CD4-positive, alpha-beta T cell treated with Interleukin-17A for 4 hours (primary cell): ENCODE measurements around the gene TRIM56.

Source experiments
- DNase-seq: peaks from one replicate; pipeline ENCODE4 v3.0.0-alpha.2; 2020; ENCODE audit warnings: mixed read lengths

TRIM56 gene

DNA sequence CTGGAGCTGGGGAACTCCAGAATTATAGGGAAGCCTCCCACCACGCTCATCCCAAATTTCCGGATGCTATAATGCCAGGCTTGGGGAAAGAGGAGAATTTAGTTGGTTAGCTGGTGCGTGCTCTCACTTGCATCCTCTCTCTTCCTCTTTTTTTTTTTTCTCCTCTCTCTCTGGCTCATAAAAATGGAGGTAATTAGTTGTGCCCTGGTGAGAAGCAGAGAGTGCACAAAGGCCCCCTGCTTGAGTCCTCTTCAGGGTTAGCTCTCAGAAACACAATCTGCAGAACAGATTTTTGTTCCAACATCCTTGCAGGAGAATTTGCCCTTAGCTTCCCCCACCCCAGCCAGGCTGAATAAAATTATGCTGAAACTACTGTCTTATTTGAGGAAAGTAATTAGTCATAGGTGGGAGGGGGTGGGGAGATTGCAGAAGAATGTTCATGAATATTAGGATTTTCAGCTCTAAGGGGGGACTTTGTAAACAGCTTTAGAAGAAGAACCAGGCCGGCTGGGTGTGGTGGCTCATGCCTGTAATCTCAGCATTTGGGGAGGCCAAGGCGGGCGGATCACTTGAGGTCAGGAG lies 49.2 kb downstream of the TRIM56 start:
- DNase-seq: no peak

DNA sequence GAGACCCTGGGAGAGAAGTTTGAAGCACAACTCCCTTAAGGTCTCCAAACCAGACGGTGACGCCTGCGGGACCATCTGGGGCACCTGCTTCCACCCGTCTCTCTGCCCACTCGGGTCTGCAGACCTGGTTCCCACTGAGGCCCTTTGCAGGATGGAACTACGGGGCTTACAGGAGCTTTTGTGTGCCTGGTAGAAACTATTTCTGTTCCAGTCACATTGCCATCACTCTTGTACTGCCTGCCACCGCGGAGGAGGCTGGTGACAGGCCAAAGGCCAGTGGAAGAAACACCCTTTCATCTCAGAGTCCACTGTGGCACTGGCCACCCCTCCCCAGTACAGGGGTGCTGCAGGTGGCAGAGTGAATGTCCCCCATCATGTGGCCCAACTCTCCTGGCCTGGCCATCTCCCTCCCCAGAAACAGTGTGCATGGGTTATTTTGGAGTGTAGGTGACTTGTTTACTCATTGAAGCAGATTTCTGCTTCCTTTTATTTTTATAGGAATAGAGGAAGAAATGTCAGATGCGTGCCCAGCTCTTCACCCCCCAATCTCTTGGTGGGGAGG lies 52.5 kb downstream of the TRIM56 start:
- no peak for DNase-seq

DNA sequence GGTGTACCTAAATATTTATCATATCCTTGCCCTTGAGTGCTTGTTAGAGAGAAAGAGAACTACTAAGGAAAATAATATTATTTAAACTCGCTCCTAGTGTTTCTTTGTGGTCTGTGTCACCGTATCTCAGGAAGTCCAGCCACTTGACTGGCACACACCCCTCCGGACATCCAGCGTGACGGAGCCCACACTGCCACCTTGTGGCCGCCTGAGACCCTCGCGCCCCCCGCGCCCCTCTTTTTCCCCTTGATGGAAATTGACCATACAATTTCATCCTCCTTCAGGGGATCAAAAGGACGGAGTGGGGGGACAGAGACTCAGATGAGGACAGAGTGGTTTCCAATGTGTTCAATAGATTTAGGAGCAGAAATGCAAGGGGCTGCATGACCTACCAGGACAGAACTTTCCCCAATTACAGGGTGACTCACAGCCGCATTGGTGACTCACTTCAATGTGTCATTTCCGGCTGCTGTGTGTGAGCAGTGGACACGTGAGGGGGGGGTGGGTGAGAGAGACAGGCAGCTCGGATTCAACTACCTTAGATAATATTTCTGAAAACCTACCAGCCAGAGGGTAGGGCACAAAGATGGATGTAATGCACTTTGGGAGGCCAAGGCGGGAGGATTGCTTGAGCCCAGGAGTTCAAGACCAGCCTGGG lies 53.1 kb downstream of the TRIM56 start:
- DNase-seq: peak; percentile 83

DNA sequence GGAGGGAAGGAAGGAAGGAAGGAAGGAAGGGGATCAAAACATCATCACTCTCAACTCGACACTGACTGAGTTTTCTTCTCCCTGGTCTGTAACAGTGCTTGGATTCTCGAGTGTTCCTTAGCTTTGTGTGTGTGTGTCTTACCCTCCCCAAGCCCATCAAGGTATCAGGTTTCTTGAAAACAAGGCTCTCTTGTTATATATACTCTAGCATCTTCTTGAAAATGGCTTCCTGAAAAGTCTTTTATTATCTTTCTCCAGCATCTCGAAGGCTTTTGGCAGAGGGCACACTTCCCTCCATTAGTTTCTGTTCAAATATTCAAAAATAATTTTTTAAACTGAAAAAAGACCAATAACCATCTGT lies 55.0 kb downstream of the TRIM56 start:
- DNase-seq: no peak

DNA sequence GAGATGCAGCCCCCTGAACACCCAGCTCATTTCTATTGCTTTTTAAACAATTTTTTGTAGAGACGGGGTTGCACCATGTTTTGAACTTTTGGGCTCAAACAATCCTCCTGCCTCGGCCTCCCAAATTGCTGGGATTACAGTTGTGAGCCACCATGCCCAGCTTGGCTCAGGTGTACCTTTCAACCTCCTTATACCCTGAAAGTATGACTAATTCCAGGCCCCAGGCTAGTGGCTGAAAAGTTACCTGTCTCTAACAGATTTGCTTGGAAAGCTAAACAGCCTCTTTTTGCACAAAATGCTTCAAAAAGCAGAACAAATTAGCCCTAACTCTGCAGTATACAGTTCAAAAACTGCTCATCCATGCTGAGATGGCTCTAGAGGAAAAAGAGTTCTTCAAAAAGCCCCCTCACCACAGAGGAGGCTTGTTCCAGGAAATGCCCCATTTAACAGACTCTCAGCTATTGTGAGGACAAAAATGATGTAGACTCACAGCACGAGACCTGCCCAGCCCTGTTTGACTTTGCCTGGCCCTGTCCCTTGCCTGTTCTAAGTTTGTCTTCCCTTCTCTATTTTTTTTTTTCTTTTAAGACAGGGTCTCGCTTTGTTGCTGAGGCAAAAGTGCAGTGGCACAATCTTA lies 55.6 kb downstream of the TRIM56 start:
- no peak for DNase-seq
